Neural cell (in vitro differentiated cells): ENCODE data around the gene CTCF.

Source experiments
- CTCF ChIP-seq: fragments of 450-650 bp; IDR thresholded peaks from 2 replicates; pipeline ENCODE4 v1.5.1; 2014; ENCODE audit warnings: antibody characterized with exemption, mild to moderate bottlenecking, moderate library complexity; ENCODE audit not compliant: poor library complexity, severe bottlenecking
- EP300 ChIP-seq: fragments of 450-650 bp; conservative IDR thresholded peaks from 2 replicates; pipeline ENCODE4 v1.6.1; 2014; ENCODE audit warnings: antibody characterized with exemption, mild to moderate bottlenecking, moderate library complexity; ENCODE audit not compliant: poor library complexity, severe bottlenecking
- EZH2 ChIP-seq: fragments of 200-600, 300-800 bp; shearing (Covaris generic), sonication (generic); IDR thresholded peaks from 2 replicates; pipeline ENCODE4 v1.6.1; 2014; ENCODE audit warnings: antibody characterized with exemption, low read length, borderline replicate concordance, mild to moderate bottlenecking; ENCODE audit not compliant: insufficient read depth, poor library complexity, severe bottlenecking
- POLR2AphosphoS5 ChIP-seq: IDR thresholded peaks from 2 replicates; pipeline ENCODE4 v1.6.1; 2012
- REST ChIP-seq: IDR thresholded peaks from 2 replicates; pipeline ENCODE4 v1.6.1; 2012; ENCODE audit warnings: borderline replicate concordance

GRCh38 chr16:67679935-67680897 is 117.9 kb downstream of the CTCF start:
- no peak for TF ChIP-seq POLR2AphosphoS5
- no peak for TF ChIP-seq CTCF
- no peak for TF ChIP-seq REST
- no peak for TF ChIP-seq EP300
- no peak for TF ChIP-seq EZH2
